GM10266 (cell line): ENCODE measurements around the gene MRPS21.

ENCODE experiments used
- DNase-seq: peaks from one replicate; pipeline ENCODE4 v3.0.0; 2012; ENCODE audit errors: extremely low spot score
- TF ChIP-seq, protein P1 (sequence below): IDR thresholded peaks from 2 replicates; pipeline ENCODE4 v1.5.1; 2012; ENCODE audit warnings: mild to moderate bottlenecking, low read depth; ENCODE audit not compliant: control insufficient read depth, insufficient read depth; ENCODE audit errors: missing control alignments

Gene MRPS21

DNA sequence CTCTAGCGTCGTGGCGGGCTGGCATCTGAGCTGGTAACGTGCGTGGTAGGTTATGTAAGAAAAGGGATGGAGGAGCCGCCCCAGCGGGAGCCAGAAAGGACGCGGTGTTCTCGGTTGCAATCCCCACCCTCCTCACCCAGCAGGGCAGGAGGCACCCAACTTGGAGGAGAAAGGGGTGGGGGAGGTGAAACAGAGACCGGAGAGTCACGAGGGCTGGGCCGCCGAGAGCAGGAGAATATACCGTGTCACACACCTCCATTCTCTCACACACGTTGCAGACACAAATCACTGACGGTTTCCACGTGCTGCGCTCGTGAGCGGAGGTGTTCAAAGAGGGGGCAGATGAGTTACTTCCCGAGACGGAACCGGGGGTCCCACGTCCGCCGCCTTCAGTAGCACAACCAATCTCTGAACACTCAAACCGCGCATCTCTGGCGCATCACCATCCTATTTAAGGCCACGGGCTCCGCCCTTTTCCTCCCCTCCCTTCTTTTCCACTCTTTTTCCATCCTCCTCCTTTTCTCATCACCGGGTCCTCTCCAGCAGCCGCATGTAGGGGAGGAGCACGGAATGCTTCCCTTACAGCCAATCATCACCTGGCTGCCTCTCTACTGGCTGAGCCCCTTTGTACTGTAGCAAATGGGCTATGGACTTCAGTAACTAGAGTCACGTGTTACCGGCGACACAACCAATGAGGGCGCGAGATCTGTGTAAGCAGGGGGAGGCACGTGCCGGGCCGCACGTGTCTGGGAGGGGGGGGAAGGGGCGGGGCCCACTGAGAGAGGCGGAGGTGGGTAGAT, 11.7 kb upstream of the MRPS21 start, which contains the start of gene CIART:
Gene CIART, plus strand, starts transcription at position 797 of the 800 bp plus-strand sequence. CDS start 714 bp downstream, outside the sequence.
- TF ChIP-seq, protein P1, sequence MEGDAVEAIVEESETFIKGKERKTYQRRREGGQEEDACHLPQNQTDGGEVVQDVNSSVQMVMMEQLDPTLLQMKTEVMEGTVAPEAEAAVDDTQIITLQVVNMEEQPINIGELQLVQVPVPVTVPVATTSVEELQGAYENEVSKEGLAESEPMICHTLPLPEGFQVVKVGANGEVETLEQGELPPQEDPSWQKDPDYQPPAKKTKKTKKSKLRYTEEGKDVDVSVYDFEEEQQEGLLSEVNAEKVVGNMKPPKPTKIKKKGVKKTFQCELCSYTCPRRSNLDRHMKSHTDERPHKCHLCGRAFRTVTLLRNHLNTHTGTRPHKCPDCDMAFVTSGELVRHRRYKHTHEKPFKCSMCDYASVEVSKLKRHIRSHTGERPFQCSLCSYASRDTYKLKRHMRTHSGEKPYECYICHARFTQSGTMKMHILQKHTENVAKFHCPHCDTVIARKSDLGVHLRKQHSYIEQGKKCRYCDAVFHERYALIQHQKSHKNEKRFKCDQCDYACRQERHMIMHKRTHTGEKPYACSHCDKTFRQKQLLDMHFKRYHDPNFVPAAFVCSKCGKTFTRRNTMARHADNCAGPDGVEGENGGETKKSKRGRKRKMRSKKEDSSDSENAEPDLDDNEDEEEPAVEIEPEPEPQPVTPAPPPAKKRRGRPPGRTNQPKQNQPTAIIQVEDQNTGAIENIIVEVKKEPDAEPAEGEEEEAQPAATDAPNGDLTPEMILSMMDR: no peak
- peak; percentile 76 for DNase-seq

DNA sequence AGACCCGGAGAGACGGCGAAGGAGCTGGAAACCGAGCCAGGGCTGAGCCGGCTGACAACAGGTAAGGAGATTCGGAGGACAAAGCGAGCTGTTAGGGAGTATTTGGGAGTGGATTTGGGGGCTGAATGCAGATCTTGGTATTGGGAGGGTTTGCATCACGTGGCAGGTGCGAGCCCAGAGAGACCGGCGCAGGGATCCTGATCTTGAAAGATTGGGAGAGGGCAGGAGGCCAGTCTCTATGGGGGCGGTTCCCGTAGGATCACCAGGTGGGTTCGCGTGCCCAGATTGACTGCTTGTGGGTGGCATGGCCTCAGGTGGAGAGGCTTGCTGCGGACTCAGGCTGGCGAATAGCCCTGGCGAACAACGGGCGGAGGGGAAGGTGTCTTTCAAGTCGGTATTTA, 11.1 kb upstream of the MRPS21 start:
- DNase-seq: no peak
- TF ChIP-seq, protein P1: no peak

DNA sequence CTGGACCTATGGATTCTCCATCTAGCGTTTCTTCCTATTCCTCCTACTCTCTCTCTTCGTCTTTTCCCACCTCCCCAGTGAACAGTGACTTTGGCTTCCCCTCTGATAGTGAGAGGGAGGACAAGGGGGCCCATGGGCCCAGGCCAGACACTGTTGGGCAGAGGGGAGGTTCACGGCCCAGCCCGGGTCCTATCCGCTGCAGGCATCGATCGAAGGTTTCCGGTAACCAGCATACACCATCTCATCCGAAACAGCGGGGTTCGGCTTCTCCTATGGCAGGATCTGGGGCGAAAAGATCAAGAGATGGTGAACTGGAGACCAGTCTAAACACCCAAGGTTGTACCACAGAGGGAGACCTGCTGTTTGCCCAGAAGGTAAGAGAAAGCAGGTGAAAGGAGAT, 10.4 kb upstream of the MRPS21 start:
- TF ChIP-seq, protein P1: no peak
- DNase-seq: no peak

DNA sequence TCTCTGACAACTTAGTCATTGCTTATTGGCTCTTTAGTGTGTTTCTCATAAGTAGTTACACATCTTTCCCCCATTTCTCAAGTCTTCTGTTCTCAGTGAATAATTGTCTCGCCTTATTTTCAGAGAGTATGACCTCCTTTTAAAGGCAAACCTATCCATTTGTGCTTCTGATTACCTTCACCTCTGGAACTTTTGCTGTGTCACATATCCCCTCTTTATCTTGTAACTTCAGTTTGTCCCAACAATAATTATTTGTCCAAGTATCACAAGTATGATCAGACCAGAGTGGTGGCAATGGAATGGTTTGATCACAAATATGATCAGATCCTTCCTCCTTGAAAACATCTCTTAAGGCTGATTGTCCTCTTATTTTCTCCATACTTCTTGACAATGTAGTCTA, 5.3 kb upstream of the MRPS21 start:
- TF ChIP-seq, protein P1: no peak
- DNase-seq: no peak

DNA sequence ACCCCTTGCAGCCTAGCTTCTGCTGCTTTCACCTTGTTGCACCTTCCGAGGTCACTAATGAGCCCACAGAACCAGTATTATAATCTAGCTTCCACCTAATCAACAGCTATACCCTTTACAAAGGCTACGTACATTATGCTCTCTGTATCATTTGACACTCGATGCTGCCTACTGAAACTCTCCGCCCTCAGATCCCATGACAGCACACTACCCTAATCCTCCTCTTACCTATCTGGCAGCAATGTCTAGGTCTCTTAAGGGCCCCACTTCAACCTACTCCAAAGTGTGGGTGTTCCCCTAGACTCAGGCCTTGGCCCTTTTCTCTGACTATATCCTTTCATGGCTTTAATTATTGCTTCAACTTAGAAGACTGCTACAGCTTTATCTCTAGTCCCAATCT, 4.8 kb upstream of the MRPS21 start:
- no peak for DNase-seq
- TF ChIP-seq, protein P1: no peak

DNA sequence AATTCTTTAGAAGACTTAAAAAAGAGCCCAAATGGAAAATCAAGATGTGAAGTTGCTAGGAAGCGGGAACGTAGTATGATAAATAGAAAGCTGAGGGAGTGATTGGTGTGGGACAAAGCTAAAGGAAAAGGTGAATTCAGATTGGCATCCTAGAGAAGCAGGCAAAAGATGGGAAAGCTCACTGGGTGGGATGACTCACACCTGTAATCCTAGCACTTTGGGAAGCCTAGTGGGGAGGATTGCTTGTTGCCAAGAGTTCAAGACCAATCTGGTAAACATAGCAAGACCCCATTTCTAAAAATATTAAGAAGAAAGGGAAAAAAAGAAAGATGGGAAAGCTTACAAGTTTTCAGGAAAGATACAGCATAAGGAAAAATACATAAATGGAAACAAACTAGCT, 1.8 kb downstream of the MRPS21 start:
- no peak for DNase-seq
- TF ChIP-seq, protein P1: no peak

DNA sequence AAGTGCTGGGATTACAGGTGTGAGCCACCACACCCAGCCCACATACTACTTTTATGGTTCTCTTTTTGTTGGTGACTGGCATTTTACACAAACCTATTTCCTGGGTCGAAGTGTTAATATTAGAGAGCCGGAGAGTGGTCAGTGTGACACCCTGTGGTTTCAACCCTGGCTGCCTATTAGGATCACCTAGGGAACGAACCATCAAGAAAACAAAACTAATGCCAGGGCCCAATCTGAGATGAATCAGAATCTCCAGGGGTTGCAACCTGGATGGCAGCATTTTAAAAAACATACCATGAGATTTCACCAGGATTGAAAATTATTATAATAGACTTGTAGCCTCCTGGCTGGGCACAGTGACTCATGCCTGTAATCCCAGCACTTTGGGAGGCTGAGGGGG, 6.1 kb downstream of the MRPS21 start:
- no peak for DNase-seq
- TF ChIP-seq, protein P1: no peak
